H1 (cell line): ENCODE data around the gene MPND. TPM values are rescaled to one million over a fixed set of nuclear protein-coding genes. Genes with fewer than 3 reads are reported as not detected.

Source experiments
- CTCF ChIA-PET: fragments of 300-600 bp; sonication (Branson Sonifier 250); formaldehyde crosslinking; loops from one replicate; lab custom pipeline; 2021; ENCODE audit not compliant: partially characterized antibody; lab: Charles Lee
- POLR2A ChIA-PET: fragments of 300-600 bp; sonication (Branson Sonifier 250); formaldehyde crosslinking; loops from one replicate; lab custom pipeline; 2021; ENCODE audit warnings: inconsistent platforms; ENCODE audit not compliant: partially characterized antibody; lab: Charles Lee
- DNase-seq, 2 experiments: peaks; one replicate each; pipeline versions ENCODE4 v3.0.0 to v3.0.0-alpha.2; 2010 to 2022; ENCODE audit warnings: low spot score in 2 of 2, low read depth in 1 of 2, mixed read lengths in 1 of 2
- FAIRE-seq: peaks from 2 replicates; lab custom pipeline; 2011; peaks lifted over from hg19 to GRCh38; lab: Jason Lieb, UNC
- H2AFZ ChIP-seq: 2 replicates; pipeline ENCODE4 v1.8.1; 2012; ENCODE audit warnings: low read length, inconsistent platforms
- H2AK5ac ChIP-seq: 2 replicates; pipeline ENCODE4 v1.6.1; 2013; ENCODE audit warnings: low read depth, low read length
- H2BK120ac ChIP-seq: replicated peaks from 2 replicates; pipeline ENCODE3; 2013; ENCODE audit warnings: low read depth, low read length, inconsistent platforms
- H2BK12ac ChIP-seq: 2 replicates; pipeline ENCODE4 v1.6.1; 2013; ENCODE audit warnings: low read depth, low read length
- H2BK15ac ChIP-seq: 2 replicates; pipeline ENCODE4 v1.6.1; 2013; ENCODE audit warnings: low read length
- H2BK20ac ChIP-seq: 2 replicates; pipeline ENCODE4 v1.6.1; 2013; ENCODE audit warnings: low read length
- H2BK5ac ChIP-seq: 2 replicates; pipeline ENCODE4 v1.6.1; 2013; ENCODE audit warnings: low read depth, low read length
- H3K14ac ChIP-seq: 2 replicates; pipeline ENCODE4 v1.6.1; 2013; ENCODE audit warnings: inconsistent platforms; ENCODE audit not compliant: insufficient read length
- H3K18ac ChIP-seq: 2 replicates; pipeline ENCODE4 v1.6.1; 2013; ENCODE audit warnings: low read length; ENCODE audit errors: extremely low read depth
- H3K23ac ChIP-seq: 2 replicates; pipeline ENCODE4 v1.6.1; 2013; ENCODE audit warnings: inconsistent platforms; ENCODE audit not compliant: insufficient read length
- H3K23me2 ChIP-seq: 2 replicates; pipeline ENCODE4 v1.6.1; 2013; ENCODE audit warnings: low read depth, low read length
- H3K27ac ChIP-seq: 2 replicates; pipeline ENCODE4 v1.6.1; 2011; ENCODE audit warnings: low read depth, low read length, inconsistent platforms
- H3K27me3 ChIP-seq, 4 experiments: replicated peaks in 1 of 4; 1 replicate in 1 of 4; 2 replicates in 3 of 4; pipeline versions ENCODE4 v1.6.1 to v1.8.1; 2011 to 2013; ENCODE audit warnings: low read length in 3 of 4, mild to moderate bottlenecking in 3 of 4, inconsistent platforms in 2 of 4, mixed read lengths in 2 of 4, moderate library complexity in 1 of 4; ENCODE audit not compliant: control insufficient read depth in 3 of 4, insufficient read depth in 3 of 4; ENCODE audit errors: extremely low read depth in 1 of 4
- H3K36me3 ChIP-seq, 4 experiments: 2 replicates each; pipeline versions ENCODE4 v1.6.1 to v1.8.1; 2011 to 2013; ENCODE audit warnings: mild to moderate bottlenecking in 4 of 4, low read length in 3 of 4, moderate library complexity in 2 of 4, control low read depth in 1 of 4, inconsistent platforms in 1 of 4; ENCODE audit not compliant: insufficient read depth in 4 of 4, control insufficient read depth in 2 of 4
- H3K4ac ChIP-seq: replicated peaks from 2 replicates; pipeline ENCODE3; 2013; ENCODE audit warnings: low read length, low read depth, mixed read lengths, inconsistent platforms; ENCODE audit not compliant: insufficient read length
- H3K4me1 ChIP-seq, 4 experiments: replicated peaks in 1 of 4; 1 replicate in 1 of 4; 2 replicates in 3 of 4; pipeline versions ENCODE4 v1.6.1 to v1.8.1; 2011 to 2013; ENCODE audit warnings: low read length in 3 of 4, inconsistent platforms in 2 of 4, mixed read lengths in 1 of 4; ENCODE audit not compliant: insufficient read depth in 4 of 4, control insufficient read depth in 3 of 4
- H3K4me2 ChIP-seq, 2 experiments: 2 replicates each; pipeline versions ENCODE4 v1.6.1 to v1.8.1; 2011 to 2013; ENCODE audit warnings: low read depth in 2 of 2, low read length in 2 of 2, control low read depth in 1 of 2, inconsistent platforms in 1 of 2, mild to moderate bottlenecking in 1 of 2; ENCODE audit not compliant: insufficient read depth in 1 of 2
- H3K4me3 ChIP-seq, 4 experiments: fragments of 200-600, 300-600 bp in 1 of 4; sonication (generic), shearing (Covaris generic), sonication (Bioruptor Twin) in 1 of 4; 2 replicates each; pipeline versions ENCODE4 v1.5.1 to v1.8.1; 2011 to 2016; ENCODE audit warnings: low read length in 4 of 4, low read depth in 3 of 4, control low read depth in 2 of 4, inconsistent platforms in 2 of 4, mild to moderate bottlenecking in 2 of 4, mixed read lengths in 1 of 4, moderate library complexity in 1 of 4; ENCODE audit not compliant: insufficient read depth in 2 of 4; ENCODE audit errors: extremely low read depth in 1 of 4
- H3K56ac ChIP-seq: replicated peaks from 2 replicates; pipeline ENCODE3; 2013; ENCODE audit warnings: low read depth, mild to moderate bottlenecking, mixed read lengths, low read length, inconsistent platforms; ENCODE audit not compliant: insufficient read length
- H3K79me1 ChIP-seq: 2 replicates; pipeline ENCODE4 v1.6.1; 2013; ENCODE audit warnings: low read depth, low read length, control low read depth
- H3K79me2 ChIP-seq, 2 experiments: 2 replicates each; pipeline versions ENCODE4 v1.6.1 to v1.8.1; 2012 to 2013; ENCODE audit warnings: low read length in 2 of 2, mild to moderate bottlenecking in 2 of 2, inconsistent platforms in 1 of 2; ENCODE audit not compliant: insufficient read depth in 2 of 2, control insufficient read depth in 1 of 2
- H3K9ac ChIP-seq, 4 experiments: replicated peaks in 1 of 4; 1 replicate in 1 of 4; 2 replicates in 3 of 4; pipeline versions ENCODE4 v1.6.1 to v1.8.1; 2011 to 2013; ENCODE audit warnings: low read depth in 3 of 4, low read length in 3 of 4, control low read depth in 2 of 4, mild to moderate bottlenecking in 2 of 4, moderate library complexity in 2 of 4, inconsistent platforms in 1 of 4; ENCODE audit errors: extremely low read depth in 1 of 4
- H3K9me3 ChIP-seq, 2 experiments: 2 replicates each; pipeline versions ENCODE4 v1.6.1 to v1.8.1; 2012 to 2013; ENCODE audit warnings: mild to moderate bottlenecking in 2 of 2, moderate library complexity in 2 of 2, control low read depth in 1 of 2, inconsistent platforms in 1 of 2, low read depth in 1 of 2, low read length in 1 of 2, mixed read lengths in 1 of 2; ENCODE audit not compliant: insufficient read depth in 2 of 2
- H4K20me1 ChIP-seq, 2 experiments: replicated peaks in 1 of 2; 2 replicates each; pipeline versions ENCODE3 to v1.8.1; 2011 to 2013; ENCODE audit warnings: inconsistent platforms in 2 of 2, low read length in 2 of 2, mild to moderate bottlenecking in 1 of 2; ENCODE audit not compliant: insufficient read depth in 2 of 2, control insufficient read depth in 1 of 2
- H4K5ac ChIP-seq: 2 replicates; pipeline ENCODE4 v1.6.1; 2013; ENCODE audit warnings: low read length, low read depth, mixed read lengths, inconsistent platforms; ENCODE audit not compliant: insufficient read length
- H4K8ac ChIP-seq: 2 replicates; pipeline ENCODE4 v1.8.0; 2013; ENCODE audit warnings: mild to moderate bottlenecking, moderate library complexity, low read length, inconsistent platforms; ENCODE audit not compliant: insufficient read depth; ENCODE audit errors: extremely low read depth
- H4K91ac ChIP-seq: replicated peaks from 2 replicates; pipeline ENCODE3; 2013; ENCODE audit warnings: low read length, mixed read lengths, inconsistent platforms; ENCODE audit not compliant: insufficient read length
- CBX5 ChIP-seq: fragments of 300-800, 300-1000 bp; sonication (generic); IDR thresholded peaks from 2 replicates; pipeline ENCODE4 v1.7.1; 2016; ENCODE audit warnings: antibody characterized with exemption, low read length, low read depth
- EP300 ChIP-seq, 2 experiments: IDR thresholded peaks; 1 replicate in 1 of 2; 2 replicates in 1 of 2; pipeline ENCODE4 v1.6.1; 2011 to 2012; ENCODE audit warnings: low read depth in 2 of 2, low read length in 2 of 2, mild to moderate bottlenecking in 2 of 2, borderline replicate concordance in 1 of 2, inconsistent platforms in 1 of 2, moderate library complexity in 1 of 2
- HDAC2 ChIP-seq, 2 experiments: fragments of 300-600 bp in 1 of 2; sonication (generic) in 1 of 2; IDR thresholded peaks; 2 replicates each; pipeline ENCODE4 v1.6.1; 2011 to 2012; ENCODE audit warnings: low read depth in 2 of 2, low read length in 2 of 2, mild to moderate bottlenecking in 2 of 2, moderate library complexity in 2 of 2, borderline replicate concordance in 1 of 2, inconsistent platforms in 1 of 2
- JUND ChIP-seq: IDR thresholded peaks from 2 replicates; pipeline ENCODE4 v1.6.1; 2011; ENCODE audit warnings: mild to moderate bottlenecking, improper control_type of control experiment, low read length
- NRF1 ChIP-seq: IDR thresholded peaks from 2 replicates; pipeline ENCODE4 v1.6.1; 2011; ENCODE audit warnings: mild to moderate bottlenecking, low read depth, low read length, improper control_type of control experiment
- SP1 ChIP-seq: IDR thresholded peaks from 2 replicates; pipeline ENCODE4 v1.6.1; 2011; ENCODE audit warnings: low read depth, low read length
- SP4 ChIP-seq: IDR thresholded peaks from 2 replicates; pipeline ENCODE4 v1.6.1; 2012; ENCODE audit warnings: low read length, inconsistent platforms
- SRF ChIP-seq: IDR thresholded peaks from 2 replicates; pipeline ENCODE4 v1.6.1; 2011; ENCODE audit warnings: mild to moderate bottlenecking, low read depth, low read length, moderate library complexity
- WGBS, 2 experiments: shearing (Covaris generic) in 1 of 2; methylation state at CpG; one replicate each; pipeline versions ENCODE4 v1.1.6 to v1.1.7; 2013 to 2015; ENCODE audit warnings: low lambda C conversion rate in 2 of 2, mixed read lengths in 2 of 2, inconsistent platforms in 1 of 2, low coverage in 1 of 2, missing lambda C conversion rate in 1 of 2; ENCODE audit not compliant: insufficient replicate concordance in 2 of 2, insufficient coverage in 1 of 2, insufficient read length in 1 of 2; ENCODE audit errors: extremely low coverage in 1 of 2, missing lambda C conversion rate in 1 of 2; 5-methylcytosine and 5-hydroxymethylcytosine counted together
- polyA plus RNA-seq, 7 experiments: library from polyadenylated mRNA; depleted of rRNA in 3 of 7; stranded (reverse) in 5 of 7; unstranded in 2 of 7; fragments of >200 nt in 5 of 7; fragments of 200-250 nt in 2 of 7; gene quantifications; 1 replicate in 5 of 7; 2 replicates in 1 of 7; 4 replicates in 1 of 7; pipeline versions ENCODE4 v1.2.1 to v1.2.3, GENCODE V29; 2011 to 2013; ENCODE audit warnings: missing spikeins in 2 of 7, mixed read lengths in 2 of 7
- total RNA-seq: library from RNA; stranded (reverse); fragmentation: NEBNext Ultra II Directional; extraction: Animal tissue kit (Norgen Biotek cat#: 25700); gene quantifications from 2 replicates; pipeline ENCODE4 v1.2.1, GENCODE V29; 2021
- TF ChIP-seq, protein P1 (sequence below): IDR thresholded peaks from 2 replicates; pipeline ENCODE4 v1.6.1; 2011; ENCODE audit warnings: low read length, improper control_type of control experiment

The MPND gene
- total and polyA plus RNA-seq, 2 of the 8 experiments (the other 6 are each of a cell fraction or from before 2014, with no cell fraction given): 22.9 to 27.7 TPM

DNA sequence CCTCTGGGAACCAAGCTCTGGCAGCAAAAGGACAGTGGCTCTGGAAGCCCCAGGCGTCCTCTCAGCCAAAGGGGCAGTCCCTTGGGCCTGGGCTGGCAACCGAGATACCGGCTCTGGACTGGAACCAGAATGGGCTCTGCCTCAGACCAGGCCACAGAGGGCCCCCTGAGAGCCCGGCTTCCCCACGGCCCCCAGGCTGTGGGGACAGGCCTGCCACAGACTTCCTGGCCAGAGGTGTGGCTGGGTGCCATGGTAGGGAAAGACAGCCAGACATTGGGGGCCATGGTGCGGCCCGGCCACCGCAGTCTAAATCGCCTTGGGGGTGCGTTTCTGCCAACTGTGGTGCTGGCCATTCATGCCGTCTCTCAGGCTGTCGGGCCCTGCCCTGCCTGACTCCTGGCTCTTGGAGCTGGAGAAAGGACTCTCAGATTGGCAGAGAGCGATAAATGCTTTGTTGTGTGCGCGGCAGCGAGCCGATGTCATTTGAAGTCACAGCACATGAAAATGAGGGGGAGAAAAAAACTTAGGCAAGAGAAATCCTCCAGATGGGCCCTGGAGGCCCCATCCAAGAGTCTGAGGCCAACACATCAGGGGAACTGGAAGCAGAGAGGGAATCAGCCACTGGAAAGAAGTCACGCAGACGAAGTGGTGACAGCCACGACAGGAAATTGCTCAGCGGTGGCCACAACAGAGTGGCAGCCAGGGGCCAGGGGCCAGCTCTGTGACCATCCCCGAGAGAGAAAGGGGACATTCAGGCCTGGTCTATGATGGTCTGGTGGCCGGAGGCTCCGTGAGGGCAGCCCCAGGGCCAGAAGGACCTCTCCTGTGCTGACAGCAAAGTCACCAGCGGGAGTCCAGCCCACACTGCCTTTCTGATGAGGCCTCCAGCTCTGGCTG lies 30.5 kb downstream of the MPND start:
- Histone ChIP-seq H3K56ac (no peak overlapping the region), H3K23ac (no peak overlapping the region), H3K9me3 (no peaks in the 10 kb centered on the region), H2BK5ac (peak overlapping the region; percentile 95), H3K4me1 (peaks cover 5 to 46% (median 36%) of the 10 kb centered on the region in 4 experiments), H3K79me1 (peaks cover 25% of the 10 kb centered on the region), H3K36me3 (no peaks in the 10 kb centered on the region), H3K27me3 (no peaks in the 10 kb centered on the region), H2BK20ac (no peak overlapping the region; the same call in 1 of the 2 replicates), H3K23me2 (no peaks in the 10 kb centered on the region), H3K14ac (no peak overlapping the region), H3K27ac (peak overlapping the region; percentile 82; the same call in 1 of the 2 replicates), H3K4ac (peak overlapping the region; percentile 72), H4K5ac (no peak overlapping the region), H4K91ac (peak overlapping the region; percentile 97), H2BK12ac (peak overlapping the region; percentile 90), H4K20me1 (peaks cover 19 to 43% of the 10 kb centered on the region in 2 experiments), H2AK5ac (no peak overlapping the region), H2AFZ (no peak overlapping the region), H3K18ac (peak overlapping the region; percentile 90), H4K8ac (no peak overlapping the region), H2BK15ac (no peak overlapping the region), H2BK120ac (no peak overlapping the region), H3K9ac (peak overlapping the region in 2 of 4 experiments; percentile 48 to 55; a peak in 3 of 7 replicates), H3K4me3 (no peak overlapping the region), H3K79me2 (peaks cover 0 to 24% of the 10 kb centered on the region in 2 experiments; a peak in 1 of 4 replicates), H3K4me2 (no peak overlapping the region)
- FAIRE-seq: no peak
- ChIA-PET CTCF (interaction anchor here (1.1 to 6.3 kb wide), 10 partner anchors 8 to 107 kb away, joined by 3 to 72 read pairs (median 12); partner anchors contain the start of gene SH3GL1), POLR2A (interaction anchor here (0.6 to 5.8 kb wide), 7 partner anchors 9 to 36 kb away, joined by 3 to 63 read pairs (median 14); partner anchors contain the start of genes CHAF1A, MPND and SH3GL1)
- 94% methylated on average over 22 of the region's 25 CpGs; no CpG with 5 or more reads in 1 of the 2 experiments for WGBS, 2 experiments
- DNase-seq: no peak
- TF ChIP-seq, protein P1, sequence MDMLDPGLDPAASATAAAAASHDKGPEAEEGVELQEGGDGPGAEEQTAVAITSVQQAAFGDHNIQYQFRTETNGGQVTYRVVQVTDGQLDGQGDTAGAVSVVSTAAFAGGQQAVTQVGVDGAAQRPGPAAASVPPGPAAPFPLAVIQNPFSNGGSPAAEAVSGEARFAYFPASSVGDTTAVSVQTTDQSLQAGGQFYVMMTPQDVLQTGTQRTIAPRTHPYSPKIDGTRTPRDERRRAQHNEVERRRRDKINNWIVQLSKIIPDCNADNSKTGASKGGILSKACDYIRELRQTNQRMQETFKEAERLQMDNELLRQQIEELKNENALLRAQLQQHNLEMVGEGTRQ: no peak
- TF ChIP-seq JUND (no peak), SP4 (no peak), SRF (no peak), CBX5 (no peak), NRF1 (no peak), EP300 (IDR thresholded peaks at IDR 0.05; ENCODE audit: borderline replicate concordance in 1 of 2, low read depth in 2 of 2, low read length in 2 of 2) (no peak), HDAC2 (IDR thresholded peaks at IDR 0.05; ENCODE audit: borderline replicate concordance in 1 of 2, low read depth in 2 of 2, low read length in 2 of 2) (no peak), SP1 (no peak)
